Upper lobe of left lung (tissue), 4 donors: Measurements from ENCODE around the gene GNA12.

Source experiments
- POLR2A ChIP-seq, 4 donors: fragments of 450-650 bp; IDR thresholded peaks; one replicate each; pipeline ENCODE4 v1.5.1; 2016 to 2017; ENCODE audit warnings: antibody characterized with exemption in 4 of 4, mild to moderate bottlenecking in 2 of 4
- POLR2AphosphoS5 ChIP-seq, 2 donors: sonication (generic); formaldehyde crosslinking; IDR thresholded peaks; one replicate each; pipeline ENCODE4 v1.5.1; 2017; ENCODE audit warnings: antibody characterized with exemption in 2 of 2
- TF ChIP-seq, protein P1 (sequence below), 6 experiments: fragments of 450-650 bp in 4 of 6; fragments of 200-600 bp in 2 of 6; sonication (generic) in 2 of 6; IDR thresholded peaks; one replicate each; pipeline ENCODE4 v1.5.1; 2016 to 2019; ENCODE audit warnings: antibody characterized with exemption in 6 of 6

DNA sequence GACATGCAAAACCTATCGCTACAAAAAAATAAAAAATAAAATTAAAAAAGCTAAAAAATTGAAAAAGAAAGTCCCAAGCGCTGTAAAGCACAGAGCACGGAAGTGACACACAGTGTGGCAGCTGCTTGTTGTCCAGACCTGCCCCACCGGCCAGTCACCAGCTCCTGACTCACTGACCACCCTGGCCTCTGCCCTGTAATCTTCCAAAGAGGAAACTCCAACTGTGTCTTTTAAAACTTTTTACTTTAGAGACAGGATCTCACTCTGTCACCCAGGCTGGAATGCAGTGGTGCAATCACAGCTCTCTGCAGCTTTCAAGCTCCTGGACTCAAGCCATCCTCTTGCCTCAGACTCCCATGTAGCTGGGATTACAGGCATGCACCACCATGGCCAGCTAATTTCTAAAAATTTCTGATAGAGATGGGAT, 23.6 kb downstream of the GNA12 start:
- TF ChIP-seq POLR2A (IDR thresholded peaks at IDR 0.05): no peak
- peak; percentile 71 to 72 for TF ChIP-seq POLR2AphosphoS5 (IDR thresholded peaks at IDR 0.05)
- TF ChIP-seq, protein P1, sequence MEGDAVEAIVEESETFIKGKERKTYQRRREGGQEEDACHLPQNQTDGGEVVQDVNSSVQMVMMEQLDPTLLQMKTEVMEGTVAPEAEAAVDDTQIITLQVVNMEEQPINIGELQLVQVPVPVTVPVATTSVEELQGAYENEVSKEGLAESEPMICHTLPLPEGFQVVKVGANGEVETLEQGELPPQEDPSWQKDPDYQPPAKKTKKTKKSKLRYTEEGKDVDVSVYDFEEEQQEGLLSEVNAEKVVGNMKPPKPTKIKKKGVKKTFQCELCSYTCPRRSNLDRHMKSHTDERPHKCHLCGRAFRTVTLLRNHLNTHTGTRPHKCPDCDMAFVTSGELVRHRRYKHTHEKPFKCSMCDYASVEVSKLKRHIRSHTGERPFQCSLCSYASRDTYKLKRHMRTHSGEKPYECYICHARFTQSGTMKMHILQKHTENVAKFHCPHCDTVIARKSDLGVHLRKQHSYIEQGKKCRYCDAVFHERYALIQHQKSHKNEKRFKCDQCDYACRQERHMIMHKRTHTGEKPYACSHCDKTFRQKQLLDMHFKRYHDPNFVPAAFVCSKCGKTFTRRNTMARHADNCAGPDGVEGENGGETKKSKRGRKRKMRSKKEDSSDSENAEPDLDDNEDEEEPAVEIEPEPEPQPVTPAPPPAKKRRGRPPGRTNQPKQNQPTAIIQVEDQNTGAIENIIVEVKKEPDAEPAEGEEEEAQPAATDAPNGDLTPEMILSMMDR (IDR thresholded peaks at IDR 0.05): no peak
